HG03520 (cell line): Measurements from ENCODE around the gene FAM83C.

Experiments
- ATAC-seq: cut with Tn5 transposase; IDR thresholded peaks from one replicate; pipeline ENCODE4 v1.9.1; 2021; ENCODE audit warnings: mild to moderate bottlenecking, moderate library complexity; ENCODE audit not compliant: unreplicated experiment

FAM83C gene

DNA sequence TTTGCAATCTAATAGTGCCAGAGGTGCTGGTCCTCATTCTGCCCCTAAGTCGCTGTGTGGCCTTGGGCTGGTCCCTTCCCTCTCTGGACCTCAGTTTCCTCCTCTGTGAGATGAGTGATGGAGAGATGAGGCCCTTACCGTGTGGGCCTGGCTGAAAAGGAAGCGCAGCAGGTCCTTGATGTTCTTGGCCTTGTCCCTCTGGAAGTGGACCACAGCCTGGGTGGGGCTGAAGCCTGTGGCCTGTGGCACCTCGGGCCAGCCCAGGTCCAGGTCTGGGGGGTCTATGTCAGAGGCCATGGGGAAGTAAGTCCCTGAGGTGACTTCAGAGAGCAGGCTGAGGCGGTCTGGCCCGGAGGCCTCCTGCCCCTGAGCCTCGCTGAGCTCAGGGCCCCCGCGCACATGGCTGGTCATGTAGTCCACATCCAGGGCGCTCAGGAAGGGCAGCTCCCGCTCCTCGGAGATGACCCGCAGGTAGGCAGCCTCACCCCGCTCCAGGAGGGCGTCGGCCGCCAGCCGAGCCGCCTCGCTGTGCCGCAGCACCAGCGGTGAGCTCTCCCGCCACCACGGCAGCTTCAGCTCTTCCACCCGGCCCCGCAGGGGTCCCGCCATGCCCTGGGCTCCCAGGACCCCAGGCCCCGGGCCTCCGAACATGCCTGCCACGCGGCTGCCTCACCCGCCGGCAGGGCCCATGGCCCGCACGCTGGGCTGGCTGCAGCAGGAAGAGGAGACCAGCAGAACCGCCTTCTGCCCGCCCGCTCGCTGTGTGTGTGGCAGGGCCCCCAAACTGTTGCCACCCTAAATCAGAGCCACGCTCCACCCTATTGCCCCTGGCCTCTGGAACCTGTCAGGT is at the start of gene FAM83C:
TSS of gene FAM83C (minus strand) at position 772 of the 850 bp plus-strand sequence. CDS start at position 651, 121 bp downstream.
- ATAC-seq = no peak

GRCh38 chr20:35341366-35342028 is 49.3 kb upstream of the FAM83C start:
- ATAC-seq = no peak

DNA sequence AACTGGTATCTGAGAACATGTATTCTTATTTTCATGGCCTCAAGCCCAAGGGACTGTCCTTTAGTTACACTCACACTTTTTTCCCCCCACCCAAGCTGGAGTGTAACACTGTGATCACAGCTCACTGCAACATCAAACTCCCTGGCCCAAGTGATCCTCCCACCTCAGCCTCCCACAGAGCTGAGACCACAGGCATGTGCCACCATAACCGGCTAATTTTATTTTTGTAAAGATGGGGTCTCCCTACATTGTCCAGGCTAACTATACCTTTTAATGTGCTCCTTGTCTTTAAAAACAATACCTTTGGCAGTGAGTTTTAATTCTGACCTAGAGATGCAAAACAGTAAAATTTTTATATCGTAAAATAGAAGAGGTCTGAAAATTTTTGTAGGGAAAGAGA is 48.2 kb upstream of the FAM83C start:
- ATAC-seq = no peak

GRCh38 chr20:35339636-35340035 is 47.4 kb upstream of the FAM83C start:
- ATAC-seq = no peak

DNA sequence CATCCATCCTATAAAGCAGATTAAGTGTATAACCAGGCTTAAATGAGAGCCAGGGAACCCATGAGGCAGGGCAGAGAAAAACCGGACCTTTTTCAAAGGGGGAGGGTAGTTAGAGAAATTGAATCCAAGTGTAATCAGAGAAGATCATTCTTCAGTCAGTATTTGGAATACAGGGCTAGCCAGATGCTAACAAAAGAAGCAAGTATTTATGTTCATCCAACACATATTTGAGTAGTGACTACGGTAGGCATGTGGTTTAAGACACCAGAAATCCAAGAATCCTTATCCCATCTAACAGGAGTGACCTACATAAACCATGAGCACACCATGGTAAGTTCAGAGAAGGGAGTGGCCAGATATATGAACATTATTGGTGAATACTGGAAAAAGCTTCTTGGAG is 46.8 kb upstream of the FAM83C start:
- ATAC-seq = no peak

GRCh38 chr20:35334311-35335101 is 42.3 kb upstream of the FAM83C start:
- no peak for ATAC-seq

DNA sequence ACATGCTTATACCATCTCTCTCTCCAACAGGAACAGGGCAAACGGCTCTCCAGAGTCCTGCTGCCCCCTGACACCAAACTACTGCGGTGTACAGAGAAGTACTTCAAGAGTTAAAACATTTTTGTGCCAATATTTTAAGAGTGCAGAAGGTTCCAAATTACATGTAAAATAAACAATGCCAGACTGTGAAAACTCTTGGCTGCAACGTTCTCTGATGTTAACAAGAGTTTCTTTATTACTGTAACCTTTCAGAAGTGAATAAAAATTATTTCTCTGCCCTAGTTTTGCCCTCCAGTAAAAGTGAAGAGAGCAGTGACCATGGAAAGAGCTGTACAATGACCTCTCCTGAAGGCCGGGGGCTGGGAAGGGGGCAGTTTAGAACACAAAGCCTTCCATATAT is 41.4 kb upstream of the FAM83C start:
- ATAC-seq = no peak

DNA sequence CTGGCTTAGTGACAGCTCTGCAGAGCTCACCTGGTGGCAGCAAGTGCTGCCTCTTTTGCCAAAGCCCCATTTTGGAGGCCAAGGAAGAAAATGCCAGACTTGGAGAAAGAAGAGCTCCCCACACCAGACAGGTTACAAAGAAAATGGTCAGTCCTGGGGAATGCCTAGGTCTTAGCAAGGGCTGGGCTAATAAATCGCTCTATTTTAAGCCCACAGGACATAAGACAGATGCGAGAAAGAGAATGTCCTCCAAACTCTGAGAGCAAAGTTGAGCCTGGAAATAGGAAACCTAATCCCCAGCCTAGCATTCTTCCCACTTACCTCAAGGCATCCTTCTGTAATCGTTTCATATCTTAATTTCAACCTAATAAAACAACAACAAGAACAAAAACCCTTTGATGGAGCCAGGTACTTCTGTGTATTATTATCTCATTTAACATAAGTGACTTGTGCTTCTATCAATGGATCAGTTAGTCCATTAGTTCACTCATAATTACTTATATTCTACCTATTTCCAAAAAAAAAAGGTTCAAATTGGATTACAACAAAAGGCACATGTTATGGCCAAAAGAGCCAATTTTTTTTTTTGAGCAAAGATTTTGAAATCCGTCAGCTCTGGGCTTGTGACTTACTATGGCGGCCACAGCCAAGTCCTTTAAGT is 40.4 kb upstream of the FAM83C start:
- no peak for ATAC-seq

DNA sequence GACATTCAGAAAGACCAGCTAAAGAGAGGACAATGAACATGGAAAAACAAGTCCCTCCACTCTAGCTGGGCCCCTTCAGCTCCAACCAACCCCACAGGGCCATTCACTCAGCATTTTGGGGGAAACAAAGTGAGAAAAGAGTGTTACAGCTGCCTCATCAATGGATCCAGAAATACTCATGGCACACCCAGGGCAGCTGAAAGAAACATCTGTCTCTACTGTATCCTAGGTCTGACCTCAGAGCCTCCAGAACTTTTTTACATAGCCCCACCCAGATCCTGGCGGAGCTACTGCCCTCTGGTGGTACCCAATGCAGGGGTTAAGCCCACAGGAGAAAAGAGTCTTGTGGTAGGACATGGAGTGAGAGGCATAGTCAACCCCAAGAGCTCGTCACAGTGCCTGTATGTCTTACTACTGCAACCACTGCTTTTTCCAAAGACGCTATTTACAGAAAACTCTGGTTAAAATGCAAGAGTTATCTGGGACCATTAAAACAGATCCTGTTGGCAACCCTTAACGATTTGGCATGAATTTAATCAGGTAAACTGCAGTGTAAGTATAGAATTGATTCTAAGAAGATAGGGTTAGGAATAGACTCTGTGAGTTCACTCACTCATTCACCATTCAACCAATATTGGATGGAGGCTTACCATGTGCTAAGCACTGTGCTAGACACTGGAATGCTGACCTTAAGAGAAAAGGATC is 37.4 kb upstream of the FAM83C start:
- no peak for ATAC-seq

DNA sequence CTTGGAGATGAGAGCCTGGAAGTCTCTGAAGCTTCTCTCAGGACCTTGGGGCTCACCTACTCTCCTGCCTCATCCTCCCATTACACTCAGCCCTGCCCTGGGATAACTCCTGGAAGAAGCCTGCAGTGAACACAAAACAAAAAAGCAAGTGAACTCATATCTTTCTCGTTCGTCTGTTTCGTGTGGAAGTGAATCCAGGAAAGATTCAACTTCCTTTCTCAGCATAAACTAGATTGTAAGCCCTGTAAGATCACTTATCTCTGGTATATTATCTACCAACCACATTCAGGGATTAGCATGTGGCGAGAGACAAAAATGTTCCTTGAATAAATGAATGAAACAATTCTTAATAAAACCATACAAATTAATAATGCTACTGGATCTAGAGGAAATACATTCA is 36.5 kb upstream of the FAM83C start:
- ATAC-seq = no peak

- ATAC-seq = no peak
Measured at GRCh38 chr20:35328095-35328685, 36.0 kb upstream of the FAM83C start.

- ATAC-seq = no peak
Measured at GRCh38 chr20:35327074-35327976, 35.1 kb upstream of the FAM83C start.

DNA sequence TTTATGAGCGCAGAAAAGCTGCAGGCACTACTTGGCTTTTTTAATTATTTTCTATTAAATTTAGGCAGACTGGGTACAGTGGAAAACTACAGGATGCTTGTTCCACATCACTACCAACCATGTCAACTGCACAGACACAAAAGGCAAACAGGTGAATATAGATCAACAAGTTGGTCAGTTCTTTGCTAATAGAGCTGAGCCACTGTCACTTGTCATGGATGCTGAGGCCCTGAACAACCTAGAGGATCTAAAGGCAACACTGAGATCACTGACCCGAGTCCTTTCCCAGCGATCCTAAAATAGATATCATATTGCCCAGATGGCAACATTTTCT is 34.5 kb upstream of the FAM83C start:
- ATAC-seq = no peak

DNA sequence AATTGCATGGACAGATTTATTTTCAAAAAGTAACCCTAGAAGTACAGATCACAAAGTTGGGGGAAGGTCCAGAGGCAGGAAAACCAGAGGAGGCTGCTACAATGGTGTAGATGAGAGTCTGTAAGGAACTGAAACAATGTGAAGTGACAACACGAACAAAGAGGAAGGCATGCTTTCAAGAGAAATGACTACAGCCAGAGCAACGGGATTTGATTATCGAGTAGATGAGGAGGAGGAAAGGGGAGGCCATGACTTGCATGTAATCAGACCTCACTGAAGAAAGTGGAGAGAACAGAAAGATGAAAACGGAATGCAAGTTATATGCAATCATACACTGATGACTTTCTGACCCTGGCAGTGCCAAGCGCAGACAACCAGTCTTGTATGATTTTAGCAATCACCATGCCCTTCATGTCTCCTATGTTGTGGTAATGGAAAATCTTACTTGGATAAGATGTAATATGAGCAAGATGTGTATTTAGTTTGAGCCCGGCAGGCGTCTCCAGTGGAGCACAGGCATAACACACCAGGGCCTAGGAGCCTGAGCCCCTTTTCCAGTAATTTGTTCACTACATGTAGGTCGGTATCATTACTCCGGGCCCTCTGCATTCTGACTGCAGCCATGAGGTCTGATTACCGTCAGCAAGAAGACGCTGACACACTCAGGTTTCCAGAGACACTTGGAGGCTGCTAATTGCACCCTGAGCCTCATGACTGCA is 34.0 kb upstream of the FAM83C start:
- ATAC-seq = no peak

DNA sequence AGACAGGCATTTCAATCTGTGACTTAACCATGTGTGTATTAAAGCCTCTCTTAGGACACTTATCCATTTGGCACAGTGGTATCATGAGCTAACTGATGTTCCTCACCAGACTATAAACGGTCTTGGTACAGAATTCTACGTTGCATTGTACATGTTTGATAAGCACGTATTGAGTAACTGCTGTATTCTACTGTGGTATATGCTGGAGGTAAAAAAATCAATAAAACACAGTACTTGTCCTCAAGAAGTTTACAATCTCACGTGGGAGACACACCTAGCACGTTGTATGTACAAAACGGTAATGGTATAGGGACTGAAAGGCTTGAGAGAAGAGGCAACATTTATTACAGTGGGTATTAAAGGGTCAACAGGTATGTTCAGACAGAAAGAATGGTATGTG is 33.2 kb upstream of the FAM83C start:
- no peak for ATAC-seq

- no peak for ATAC-seq
Measured at GRCh38 chr20:35320396-35321126, 28.3 kb upstream of the FAM83C start.

- no peak for ATAC-seq
Measured at GRCh38 chr20:35319871-35320197, 27.6 kb upstream of the FAM83C start.
